HG03442 (cell line): ENCODE data around the gene SELENBP1.
A peak's percentile ranks its signal among the peaks of the same experiment; 100 is the strongest.
"Not testable (repeated sequence)": the region's sequence is repeated elsewhere in the genome, so short reads cannot be mapped to it uniquely, and the experiment has no call there.

ENCODE experiments used
- ATAC-seq: cut with Tn5 transposase; IDR thresholded peaks from one replicate; pipeline ENCODE4 v1.9.1; 2021; ENCODE audit warnings: mild to moderate bottlenecking, moderate library complexity; ENCODE audit not compliant: unreplicated experiment

The SELENBP1 gene

GRCh38 chr1:151384584-151384983, 12.1 kb upstream of the SELENBP1 start:
- no peak for ATAC-seq

- no peak for ATAC-seq
Observed at GRCh38 chr1:151377150-151377884, 4.8 kb upstream of the SELENBP1 start.

GRCh38 chr1:151373196-151373595, 691 bp upstream of the SELENBP1 start:
- ATAC-seq = no peak

GRCh38 chr1:151371370-151372057, 991 bp downstream of the SELENBP1 start:
- ATAC-seq = no peak

GRCh38 chr1:151370211-151370911, 2.1 kb downstream of the SELENBP1 start:
- ATAC-seq = no peak

GRCh38 chr1:151369621-151370048, 2.9 kb downstream of the SELENBP1 start:
- ATAC-seq = no peak

- ATAC-seq = no peak
Observed at GRCh38 chr1:151369302-151369610, 3.2 kb downstream of the SELENBP1 start.

GRCh38 chr1:151368393-151369301, 3.9 kb downstream of the SELENBP1 start:
- ATAC-seq = no peak

- no peak for ATAC-seq
Observed at GRCh38 chr1:151367658-151368392, 4.7 kb downstream of the SELENBP1 start.

GRCh38 chr1:151364996-151365395, 7.5 kb downstream of the SELENBP1 start:
- ATAC-seq = no peak

GRCh38 chr1:151362308-151363155, 10.0 kb downstream of the SELENBP1 start:
- no peak for ATAC-seq

- no peak for ATAC-seq
Observed at GRCh38 chr1:151361883-151362282, 10.6 kb downstream of the SELENBP1 start.

- ATAC-seq = no peak
Observed at GRCh38 chr1:151356696-151357095, 15.8 kb downstream of the SELENBP1 start.

GRCh38 chr1:151352021-151352718, 20.3 kb downstream of the SELENBP1 start:
- no peak for ATAC-seq

- ATAC-seq = not testable (repeated sequence)
Observed at GRCh38 chr1:151350323-151350722, 22.2 kb downstream of the SELENBP1 start.

- no peak for ATAC-seq
Observed at GRCh38 chr1:151347523-151348246, 24.8 kb downstream of the SELENBP1 start.

GRCh38 chr1:151346769-151347522, 25.6 kb downstream of the SELENBP1 start, which contains the start of gene RFX5:
RFX5 (minus strand) TSS chr1:151347252; CDS start chr1:151346320, 932 bp downstream.
- peak; percentile 95 for ATAC-seq
